ENCODE measurements around the gene HMGN2. TPM values are rescaled to one million over a fixed set of nuclear protein-coding genes. Genes with fewer than 3 reads are reported as not detected.

The HMGN2 gene
- total and polyA plus RNA-seq, 10 of the 15 experiments (the other 5 are each of a cell fraction or from before 2014, with no cell fraction given), result 249 to 2,682 (median 694) TPM

GRCh38 chr1:26429721-26430120, 42.5 kb upstream of the HMGN2 start (continued):
- TF ChIP-seq, protein P1, sequence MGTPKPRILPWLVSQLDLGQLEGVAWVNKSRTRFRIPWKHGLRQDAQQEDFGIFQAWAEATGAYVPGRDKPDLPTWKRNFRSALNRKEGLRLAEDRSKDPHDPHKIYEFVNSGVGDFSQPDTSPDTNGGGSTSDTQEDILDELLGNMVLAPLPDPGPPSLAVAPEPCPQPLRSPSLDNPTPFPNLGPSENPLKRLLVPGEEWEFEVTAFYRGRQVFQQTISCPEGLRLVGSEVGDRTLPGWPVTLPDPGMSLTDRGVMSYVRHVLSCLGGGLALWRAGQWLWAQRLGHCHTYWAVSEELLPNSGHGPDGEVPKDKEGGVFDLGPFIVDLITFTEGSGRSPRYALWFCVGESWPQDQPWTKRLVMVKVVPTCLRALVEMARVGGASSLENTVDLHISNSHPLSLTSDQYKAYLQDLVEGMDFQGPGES (IDR thresholded peaks at IDR 0.05), result no peak
- TF ChIP-seq NFIC (IDR thresholded peaks at IDR 0.05; ENCODE audit: low read depth, low read length), result no peak

- H3K27ac ChIP-seq (ENCODE audit: control insufficient read depth, insufficient read depth), result peak within 1 kb of the TSS; percentile 59
- peak within 1 kb of the TSS; percentile 87 for H3K4me2 ChIP-seq (ENCODE audit: control insufficient read depth, insufficient read depth)
- DNase-seq (ENCODE audit: low read depth, low spot score), result peak; percentile 95
- FAIRE-seq, result peak; percentile 100
- peaks cover 9% of the 10 kb centered on the region for H3K4me1 ChIP-seq (ENCODE audit: control insufficient read depth, insufficient read depth, low read length)
- H3K9me3 ChIP-seq (replicated peaks; ENCODE audit: control insufficient read depth, insufficient read depth, low read length), result no peaks in the 10 kb centered on the region
- ChIA-PET CTCF (interaction anchor here (0.7 to 4.1 kb wide), 9 partner anchors 12 to 313 kb away, joined by 3 to 23 read pairs (median 5); partner anchors contain the start of genes CEP85 and ZNF593), POLR2A (interaction anchor here (0.6 to 2.4 kb wide), 10 partner anchors 10 to 318 kb away, joined by 3 to 24 read pairs (median 3); partner anchors contain the start of genes CEP85 and HMGN2), RAD21 (ENCODE audit: unreplicated experiment) (interaction anchor here (0.9 to 1.3 kb wide), 6 partner anchors 12 to 262 kb away, joined by 3 to 6 read pairs (median 4); partner anchors contain the start of genes CEP85 and ZNF593), SMC1A (ENCODE audit: uncharacterized antibody, unreplicated experiment) (interaction anchor here (0.6 to 1.7 kb wide), 7 partner anchors 13 to 151 kb away, joined by 3 to 7 read pairs (median 3); no protein-coding TSS in a partner anchor)
- ATAC-seq, result peak; percentile 99
- H3K79me2 ChIP-seq (ENCODE audit: control insufficient read depth, insufficient read depth, low read length), result peaks cover 14% of the 10 kb centered on the region
- peak within 1 kb of the TSS; percentile 98 for H3K4me3 ChIP-seq
- H3K36me3 ChIP-seq (ENCODE audit: control insufficient read depth in 2 of 2, insufficient read depth in 2 of 2, low read length in 1 of 2), result peaks cover 0 to 3% of the 10 kb centered on the region in 2 experiments; a peak in 2 of 4 replicates
- in situ Hi-C loops (cut with MboI), result no loop called here
- WGBS (ENCODE audit: insufficient coverage, insufficient replicate concordance, low lambda C conversion rate, missing lambda C conversion rate), result under 1% methylated on average over 39 of the region's 45 CpGs
- intact Hi-C loops (cut with micrococcal nuclease; ENCODE audit: unreplicated experiment), result no loop called here
- no TSS peak for BruUV-seq (replicated peaks)
- H3K9ac ChIP-seq (ENCODE audit: control insufficient read depth, insufficient read depth, low read length), result peak within 1 kb of the TSS; percentile 77
- peak within 1 kb of the TSS; percentile 93 for H2AFZ ChIP-seq (ENCODE audit: control insufficient read depth, low read depth, low read length)
- no peaks in the 10 kb centered on the region for H3K27me3 ChIP-seq (replicated peaks in 1 of 2; ENCODE audit: control insufficient read depth in 2 of 2, insufficient read depth in 2 of 2, low read length in 1 of 2)
- no peaks in the 10 kb centered on the region for H4K20me1 ChIP-seq (ENCODE audit: control insufficient read depth, insufficient read depth)
- TF ChIP-seq STAT1 (conservative IDR thresholded peaks at IDR 0.05), result peak; percentile 85; the same call in 1 of the 2 replicates
- TF ChIP-seq, protein P2, sequence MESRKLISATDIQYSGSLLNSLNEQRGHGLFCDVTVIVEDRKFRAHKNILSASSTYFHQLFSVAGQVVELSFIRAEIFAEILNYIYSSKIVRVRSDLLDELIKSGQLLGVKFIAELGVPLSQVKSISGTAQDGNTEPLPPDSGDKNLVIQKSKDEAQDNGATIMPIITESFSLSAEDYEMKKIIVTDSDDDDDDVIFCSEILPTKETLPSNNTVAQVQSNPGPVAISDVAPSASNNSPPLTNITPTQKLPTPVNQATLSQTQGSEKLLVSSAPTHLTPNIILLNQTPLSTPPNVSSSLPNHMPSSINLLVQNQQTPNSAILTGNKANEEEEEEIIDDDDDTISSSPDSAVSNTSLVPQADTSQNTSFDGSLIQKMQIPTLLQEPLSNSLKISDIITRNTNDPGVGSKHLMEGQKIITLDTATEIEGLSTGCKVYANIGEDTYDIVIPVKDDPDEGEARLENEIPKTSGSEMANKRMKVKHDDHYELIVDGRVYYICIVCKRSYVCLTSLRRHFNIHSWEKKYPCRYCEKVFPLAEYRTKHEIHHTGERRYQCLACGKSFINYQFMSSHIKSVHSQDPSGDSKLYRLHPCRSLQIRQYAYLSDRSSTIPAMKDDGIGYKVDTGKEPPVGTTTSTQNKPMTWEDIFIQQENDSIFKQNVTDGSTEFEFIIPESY (IDR thresholded peaks at IDR 0.05), result no peak
- no peak for TF ChIP-seq BRCA1 (IDR thresholded peaks at IDR 0.05; ENCODE audit: low read depth, low read length)
- 0 out of 2 replicates have a peak, but pooled peaks have one; percentile 17 for TF ChIP-seq NR2F1 (conservative IDR thresholded peaks at IDR 0.05)
- no peak for TF ChIP-seq HDAC6 (IDR thresholded peaks at IDR 0.05; ENCODE audit: unreplicated experiment)
- no peak for TF ChIP-seq CHD1 (IDR thresholded peaks at IDR 0.05; ENCODE audit: low read depth, low read length)
- TF ChIP-seq USF2 (IDR thresholded peaks at IDR 0.05; ENCODE audit: borderline replicate concordance, low read depth, low read length), result peak; percentile 95
- TF ChIP-seq SKIL (IDR thresholded peaks at IDR 0.05; ENCODE audit: low read depth, poor library complexity, severe bottlenecking), result no peak
- TF ChIP-seq TCF7 (IDR thresholded peaks at IDR 0.05; ENCODE audit: borderline replicate concordance), result no peak
- TF ChIP-seq POLR2A (IDR thresholded peaks at IDR 0.05; ENCODE audit: low read depth, low read length), result peak; percentile 96
- peak; percentile 65 for TF ChIP-seq GATAD2B (conservative IDR thresholded peaks at IDR 0.05; ENCODE audit: low read depth)
- peak; percentile 90 for TF ChIP-seq RELB (IDR thresholded peaks at IDR 0.05; ENCODE audit: low read depth)
These were observed 40.1 kb upstream of the HMGN2 start, which contains the start of gene DHDDS for GRCh38 chr1:26431979-26432695. Gene DHDDS (plus strand): TSS chr1:26432321. CDS start chr1:26432946, 625 bp downstream.
